HG02943 (cell line): Measurements from ENCODE around the gene FADS2.

Experiments
- ATAC-seq: cut with Tn5 transposase; IDR thresholded peaks from one replicate; pipeline ENCODE4 v1.9.1; 2021; ENCODE audit warnings: mild to moderate bottlenecking, low read depth, moderate library complexity; ENCODE audit not compliant: unreplicated experiment

The FADS2 gene

GRCh38 chr11:61795459-61795858, 32.6 kb upstream of the FADS2 start:
- ATAC-seq, result no peak

- no peak for ATAC-seq
These were observed 32.1 kb upstream of the FADS2 start for GRCh38 chr11:61795876-61796526.

GRCh38 chr11:61797263-61797944, 30.7 kb upstream of the FADS2 start:
- no peak for ATAC-seq

- ATAC-seq, result no peak
These were observed 28.3 kb upstream of the FADS2 start for GRCh38 chr11:61799665-61800284.

- ATAC-seq, result no peak
These were observed 27.5 kb upstream of the FADS2 start for GRCh38 chr11:61800331-61801281.

- no peak for ATAC-seq
These were observed 25.5 kb upstream of the FADS2 start for GRCh38 chr11:61802605-61803004.

GRCh38 chr11:61803889-61804647, 24.0 kb upstream of the FADS2 start:
- no peak for ATAC-seq

- no peak for ATAC-seq
These were observed 23.0 kb upstream of the FADS2 start for GRCh38 chr11:61805146-61805545.

- ATAC-seq, result no peak
These were observed 21.3 kb upstream of the FADS2 start for GRCh38 chr11:61806785-61807184.

GRCh38 chr11:61810671-61811175, 17.4 kb upstream of the FADS2 start:
- ATAC-seq, result no peak

- ATAC-seq, result no peak
These were observed 16.3 kb upstream of the FADS2 start for GRCh38 chr11:61811831-61812230.

GRCh38 chr11:61812736-61813411, 15.2 kb upstream of the FADS2 start:
- ATAC-seq, result no peak

GRCh38 chr11:61814247-61814957, 13.7 kb upstream of the FADS2 start:
- no peak for ATAC-seq

- ATAC-seq, result peak; percentile 43
These were observed 12.9 kb upstream of the FADS2 start for GRCh38 chr11:61814958-61815789.

GRCh38 chr11:61815790-61816735, 12.0 kb upstream of the FADS2 start:
- peak; percentile 20 for ATAC-seq

GRCh38 chr11:61816736-61817455, 11.2 kb upstream of the FADS2 start, which contains the start of gene FADS1:
TSS of gene FADS1 (minus strand) at chr11:61817003. CDS start at chr11:61816929, 74 bp downstream.
- ATAC-seq, result peak; percentile 42
